ENCODE results near the gene DNMBP. TPM values are rescaled to one million over a fixed set of nuclear protein-coding genes. Genes with fewer than 3 reads are reported as not detected.

DNMBP gene
- total RNA-seq, 1 experiment from 2014 or later: 60.3 TPM

DNA sequence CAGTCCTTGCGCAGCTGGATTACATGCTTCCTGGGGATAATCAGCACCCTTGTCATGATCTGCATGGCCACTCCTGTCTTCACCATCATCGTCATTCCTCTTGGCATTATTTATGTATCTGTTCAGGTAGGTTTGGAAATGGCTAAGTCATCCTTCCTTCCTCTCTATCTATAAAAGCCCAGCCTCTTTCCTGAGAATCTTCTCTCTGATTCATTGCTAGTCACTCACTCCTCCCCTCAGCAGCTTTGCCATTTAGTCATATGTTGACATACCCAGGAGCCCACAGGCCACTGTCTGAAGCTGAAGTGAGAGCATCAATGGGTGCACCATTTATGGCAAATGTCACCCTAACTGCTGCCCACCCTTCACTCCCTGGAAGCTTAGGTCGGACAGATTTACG lies 175.3 kb downstream of the DNMBP start:
- RAD21 ChIA-PET (ENCODE audit: low non-redundant PET in 1 of 2, low total read pairs in 2 of 2, uncharacterized antibody in 2 of 2, unreplicated experiment in 2 of 2): no interaction called here
- intact Hi-C loops (cut with micrococcal nuclease): no loop called here

GRCh38 chr10:99832439-99832838 lies 177.3 kb downstream of the DNMBP start:
- Histone ChIP-seq H3K27ac (ENCODE audit: low read depth, low read length) (no peak overlapping the region), H3K9me3 (ENCODE audit: control insufficient read depth in 1 of 2, insufficient read depth in 1 of 2, low read depth in 1 of 2, low read length in 2 of 2) (no peaks in the 10 kb centered on the region), H3K4me3 (replicated peaks in 1 of 2; ENCODE audit: low read depth in 1 of 2, low read length in 2 of 2) (no peak overlapping the region), H3K79me2 (ENCODE audit: insufficient read depth, low read length) (no peaks in the 10 kb centered on the region), H2AFZ (ENCODE audit: low read depth, low read length, poor library complexity, severe bottlenecking) (no peak overlapping the region), H3K9ac (ENCODE audit: low read length) (no peak overlapping the region), H3K4me2 (ENCODE audit: low read length) (no peak overlapping the region), H3K36me3 (ENCODE audit: control insufficient read depth in 1 of 2, insufficient read depth in 2 of 2, low read length in 2 of 2) (peaks cover 17 to 77% of the 10 kb centered on the region in 2 experiments; a peak in 3 of 4 replicates), H3K27me3 (ENCODE audit: insufficient read depth, low read length) (no peaks in the 10 kb centered on the region), H3K4me1 (ENCODE audit: control insufficient read depth in 1 of 2, insufficient read depth in 2 of 2, low read length in 2 of 2) (peaks cover 0 to 9% of the 10 kb centered on the region in 2 experiments; a peak in 2 of 4 replicates), H3K9me2 (ENCODE audit: insufficient read depth) (no peaks in the 10 kb centered on the region), H4K20me1 (ENCODE audit: insufficient read depth) (no peaks in the 10 kb centered on the region)
- ATAC-seq (no peak), DNase-seq (ENCODE audit: low read depth, low spot score) (no peak)
- ChIA-PET RAD21 (ENCODE audit: low non-redundant PET in 1 of 2, low total read pairs in 2 of 2, uncharacterized antibody in 2 of 2, unreplicated experiment in 2 of 2) (no interaction called here), CTCF (no interaction called here), POLR2A (no interaction called here)
- BruUV-seq (replicated peaks): no TSS peak
- intact Hi-C loops (cut with micrococcal nuclease): no loop called here
- no peak for TF ChIP-seq ZFX (IDR thresholded peaks at IDR 0.05)
- no peak for TF ChIP-seq RAD21 (IDR thresholded peaks at IDR 0.05; ENCODE audit: low read depth)
- no peak for TF ChIP-seq CEBPB (IDR thresholded peaks at IDR 0.05; ENCODE audit: low read depth)
- TF ChIP-seq POLR2A (IDR thresholded peaks at IDR 0.05; ENCODE audit: borderline replicate concordance, extremely low read depth, insufficient read depth, insufficient read length): no peak
- TF ChIP-seq, protein P1, sequence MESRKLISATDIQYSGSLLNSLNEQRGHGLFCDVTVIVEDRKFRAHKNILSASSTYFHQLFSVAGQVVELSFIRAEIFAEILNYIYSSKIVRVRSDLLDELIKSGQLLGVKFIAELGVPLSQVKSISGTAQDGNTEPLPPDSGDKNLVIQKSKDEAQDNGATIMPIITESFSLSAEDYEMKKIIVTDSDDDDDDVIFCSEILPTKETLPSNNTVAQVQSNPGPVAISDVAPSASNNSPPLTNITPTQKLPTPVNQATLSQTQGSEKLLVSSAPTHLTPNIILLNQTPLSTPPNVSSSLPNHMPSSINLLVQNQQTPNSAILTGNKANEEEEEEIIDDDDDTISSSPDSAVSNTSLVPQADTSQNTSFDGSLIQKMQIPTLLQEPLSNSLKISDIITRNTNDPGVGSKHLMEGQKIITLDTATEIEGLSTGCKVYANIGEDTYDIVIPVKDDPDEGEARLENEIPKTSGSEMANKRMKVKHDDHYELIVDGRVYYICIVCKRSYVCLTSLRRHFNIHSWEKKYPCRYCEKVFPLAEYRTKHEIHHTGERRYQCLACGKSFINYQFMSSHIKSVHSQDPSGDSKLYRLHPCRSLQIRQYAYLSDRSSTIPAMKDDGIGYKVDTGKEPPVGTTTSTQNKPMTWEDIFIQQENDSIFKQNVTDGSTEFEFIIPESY (IDR thresholded peaks at IDR 0.05; ENCODE audit: extremely low read depth, insufficient replicate concordance, low read length): no peak
- no peak for TF ChIP-seq POLR2AphosphoS5 (IDR thresholded peaks at IDR 0.05; ENCODE audit: low read depth, low read length)
- TF ChIP-seq EZH2 (IDR thresholded peaks at IDR 0.05): no peak
- no peak for TF ChIP-seq SIN3A (IDR thresholded peaks at IDR 0.05; ENCODE audit: low read depth)
- TF ChIP-seq JUND (IDR thresholded peaks at IDR 0.05): no peak
- TF ChIP-seq TCF7L2 (IDR thresholded peaks at IDR 0.05; ENCODE audit: borderline replicate concordance, extremely low read depth, insufficient read depth, insufficient read length): no peak
- TF ChIP-seq CTCF (IDR thresholded peaks at IDR 0.05 in 2 of 3, conservative IDR thresholded peaks at IDR 0.05 in 1 of 3; ENCODE audit: borderline replicate concordance in 1 of 3, insufficient read depth in 1 of 3, low read depth in 2 of 3, low read length in 2 of 3): no peak
- no peak for TF ChIP-seq SP1 (IDR thresholded peaks at IDR 0.05; ENCODE audit: low read depth)
- TF ChIP-seq, protein P2, sequence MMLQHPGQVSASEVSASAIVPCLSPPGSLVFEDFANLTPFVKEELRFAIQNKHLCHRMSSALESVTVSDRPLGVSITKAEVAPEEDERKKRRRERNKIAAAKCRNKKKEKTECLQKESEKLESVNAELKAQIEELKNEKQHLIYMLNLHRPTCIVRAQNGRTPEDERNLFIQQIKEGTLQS (IDR thresholded peaks at IDR 0.05): no peak
- no peak for TF ChIP-seq ELF1 (IDR thresholded peaks at IDR 0.05; ENCODE audit: borderline replicate concordance, low read depth)
- no peak for TF ChIP-seq SRF (IDR thresholded peaks at IDR 0.05; ENCODE audit: low read depth)
- TF ChIP-seq, protein P3, sequence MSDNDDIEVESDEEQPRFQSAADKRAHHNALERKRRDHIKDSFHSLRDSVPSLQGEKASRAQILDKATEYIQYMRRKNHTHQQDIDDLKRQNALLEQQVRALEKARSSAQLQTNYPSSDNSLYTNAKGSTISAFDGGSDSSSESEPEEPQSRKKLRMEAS (IDR thresholded peaks at IDR 0.05): no peak

More for the DNA sequence above, 175.3 kb downstream of the DNMBP start:
- no peaks in the 10 kb centered on the region for H3K79me2 ChIP-seq (ENCODE audit: insufficient read depth, low read length)
- no peak overlapping the region for H3K4me3 ChIP-seq (replicated peaks in 1 of 2; ENCODE audit: low read depth in 1 of 2, low read length in 2 of 2)
- H3K9ac ChIP-seq (ENCODE audit: low read length): no peak overlapping the region
- H3K9me3 ChIP-seq (ENCODE audit: control insufficient read depth in 1 of 2, insufficient read depth in 1 of 2, low read depth in 1 of 2, low read length in 2 of 2): no peaks in the 10 kb centered on the region
- no peaks in the 10 kb centered on the region for H3K27me3 ChIP-seq (ENCODE audit: insufficient read depth, low read length)
- ATAC-seq: peak; percentile 56; the same call in 1 of the 2 replicates
- DNase-seq (ENCODE audit: low read depth, low spot score): peak; percentile 12
- H3K27ac ChIP-seq (ENCODE audit: low read depth, low read length): no peak overlapping the region
- H3K36me3 ChIP-seq (ENCODE audit: control insufficient read depth in 1 of 2, insufficient read depth in 2 of 2, low read length in 2 of 2): peaks cover 17 to 67% of the 10 kb centered on the region in 2 experiments; a peak in 3 of 4 replicates
- ChIA-PET POLR2A (no interaction called here), CTCF (no interaction called here)
- H3K4me2 ChIP-seq (ENCODE audit: low read length): 0 out of 2 replicates have a peak overlapping the region, but pooled peaks have one; percentile 10
- H2AFZ ChIP-seq (ENCODE audit: low read depth, low read length, poor library complexity, severe bottlenecking): no peak overlapping the region
- no peaks in the 10 kb centered on the region for H4K20me1 ChIP-seq (ENCODE audit: insufficient read depth)
- no TSS peak for BruUV-seq (replicated peaks)
- H3K4me1 ChIP-seq (ENCODE audit: control insufficient read depth in 1 of 2, insufficient read depth in 2 of 2, low read length in 2 of 2): peaks cover 0 to 9% of the 10 kb centered on the region in 2 experiments; a peak in 2 of 4 replicates
- no peaks in the 10 kb centered on the region for H3K9me2 ChIP-seq (ENCODE audit: insufficient read depth)
- TF ChIP-seq FOSL1 (IDR thresholded peaks at IDR 0.05; ENCODE audit: low read depth): peak; percentile 21; the same call in 1 of the 2 replicates
- TF ChIP-seq ZFX (IDR thresholded peaks at IDR 0.05): no peak
